Panc1 (cell line): Measurements from ENCODE around the gene DRAM1.

Experiments used
- CTCF ChIP-seq: fragments of 450-650 bp; IDR thresholded peaks from 2 replicates; pipeline ENCODE4 v1.5.1; 2017; ENCODE audit warnings: mild to moderate bottlenecking
- TCF7L2 ChIP-seq: IDR thresholded peaks from 2 replicates; pipeline ENCODE4 v1.6.1; 2011; ENCODE audit warnings: mild to moderate bottlenecking, low read depth, low read length, inconsistent platforms

- TF ChIP-seq TCF7L2 (no peak), CTCF (no peak)
These were observed 22.0 kb upstream of the DRAM1 start for GRCh38 chr12:101855364-101855884.
